NCI-H2171 (cell line): ENCODE data around the gene NUFIP2.
"Not testable (repeated sequence)": the region's sequence is repeated elsewhere in the genome, so short reads cannot be mapped to it uniquely, and the experiment has no call there.

Source experiments
- DNase-seq: peaks from one replicate; lab custom pipeline; 2025; lab: John Stamatoyannopoulos, UW

Gene NUFIP2

GRCh38 chr17:29293890-29294579 is at the start of gene NUFIP2:
Gene NUFIP2 (minus strand): TSS chr17:29294148. CDS start chr17:29294059, 89 bp downstream.
- peak; percentile 97 for DNase-seq

- DNase-seq, result no peak
Measured at GRCh38 chr17:29342158-29342765, 48.3 kb upstream of the NUFIP2 start.

- no peak for DNase-seq
Measured at GRCh38 chr17:29341726-29342125, 47.8 kb upstream of the NUFIP2 start.

DNA sequence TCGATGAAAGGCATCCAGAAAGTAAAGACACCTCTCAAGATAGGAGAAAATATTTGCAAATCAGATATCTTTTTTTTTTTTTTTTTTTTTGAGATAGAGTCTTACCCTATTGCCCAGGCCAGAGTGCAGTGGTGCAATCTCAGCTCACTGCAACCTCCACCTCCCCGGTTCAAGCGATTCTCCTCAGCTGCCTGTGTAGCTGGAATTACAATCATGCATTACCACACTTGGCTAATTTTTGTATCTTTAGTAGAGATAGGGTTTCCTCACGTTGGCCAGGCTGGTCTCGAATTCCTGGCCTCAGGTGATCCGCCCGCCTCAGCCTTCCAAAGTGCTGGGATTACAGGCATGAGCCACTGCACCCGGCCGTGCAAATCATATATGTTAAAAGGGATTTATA is 45.1 kb upstream of the NUFIP2 start:
- DNase-seq, result not testable (repeated sequence)

DNA sequence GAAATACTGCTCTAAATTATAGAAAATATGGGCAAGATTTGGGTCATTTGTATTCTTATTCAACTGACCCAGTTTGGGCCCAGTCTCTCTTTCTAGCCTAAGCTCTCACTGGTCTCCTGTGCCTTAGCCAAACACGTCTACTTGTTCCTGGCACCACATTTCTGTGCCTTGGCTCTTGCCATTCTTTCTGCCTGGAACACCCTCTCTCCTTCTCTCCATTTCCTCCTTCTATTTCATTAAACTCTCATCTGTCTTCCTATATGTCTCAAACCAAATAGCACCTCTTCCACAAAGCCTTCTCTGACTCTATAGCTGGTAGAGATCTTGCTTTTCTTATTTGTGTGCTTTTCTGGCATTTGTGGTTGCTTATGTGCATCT is 37.7 kb upstream of the NUFIP2 start:
- no peak for DNase-seq

DNA sequence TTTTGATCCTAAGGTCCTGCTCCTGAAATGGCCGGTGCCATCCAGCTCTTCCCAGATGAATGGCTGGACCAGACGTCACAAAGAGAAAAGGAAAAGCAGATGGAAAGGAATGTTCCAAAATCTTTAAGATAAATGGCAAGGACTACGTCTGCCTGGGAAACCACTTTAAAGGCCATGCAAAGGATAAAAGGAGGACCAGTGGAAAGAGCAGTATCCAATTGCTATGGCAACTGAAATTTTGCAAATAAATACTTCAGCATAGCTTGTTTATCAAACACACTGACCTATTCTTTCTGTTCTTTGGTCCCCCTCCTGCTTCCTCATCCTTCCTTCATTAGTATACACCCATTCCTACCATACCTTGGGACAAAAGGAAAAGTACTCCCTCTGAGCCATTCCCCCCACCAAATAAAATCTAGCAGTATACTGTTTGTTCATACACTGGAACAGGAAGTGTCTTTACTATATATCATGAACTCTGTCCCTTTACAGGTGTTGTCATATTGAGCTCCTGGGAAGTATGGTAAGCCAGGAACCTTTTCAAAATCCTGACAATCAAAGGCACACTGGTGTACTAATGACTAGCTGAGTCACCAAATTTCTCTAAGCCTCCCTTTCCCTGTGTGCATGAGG is 37.2 kb upstream of the NUFIP2 start:
- no peak for DNase-seq

GRCh38 chr17:29327412-29327811 is 33.5 kb upstream of the NUFIP2 start:
- DNase-seq, result no peak

- DNase-seq, result no peak
Measured at GRCh38 chr17:29326023-29326813, 32.3 kb upstream of the NUFIP2 start.

DNA sequence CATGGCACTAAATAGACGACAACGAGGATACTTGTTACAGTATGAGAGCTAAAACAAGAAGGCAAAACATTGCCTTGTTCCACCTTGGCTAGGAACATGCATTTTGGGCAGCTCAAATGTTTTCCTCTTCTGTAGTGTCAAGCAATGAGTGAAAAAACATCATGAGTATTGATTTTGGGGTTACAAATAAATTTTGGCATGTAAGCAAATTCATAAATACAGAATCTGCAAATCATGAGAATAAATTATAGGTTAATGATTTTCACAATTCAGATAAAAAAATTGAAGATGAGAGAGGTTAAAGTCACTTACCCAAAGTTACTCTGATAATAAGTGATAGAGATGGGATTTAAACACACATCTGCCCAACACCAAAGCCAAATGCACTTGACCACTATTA is 28.4 kb upstream of the NUFIP2 start:
- no peak for DNase-seq

DNA sequence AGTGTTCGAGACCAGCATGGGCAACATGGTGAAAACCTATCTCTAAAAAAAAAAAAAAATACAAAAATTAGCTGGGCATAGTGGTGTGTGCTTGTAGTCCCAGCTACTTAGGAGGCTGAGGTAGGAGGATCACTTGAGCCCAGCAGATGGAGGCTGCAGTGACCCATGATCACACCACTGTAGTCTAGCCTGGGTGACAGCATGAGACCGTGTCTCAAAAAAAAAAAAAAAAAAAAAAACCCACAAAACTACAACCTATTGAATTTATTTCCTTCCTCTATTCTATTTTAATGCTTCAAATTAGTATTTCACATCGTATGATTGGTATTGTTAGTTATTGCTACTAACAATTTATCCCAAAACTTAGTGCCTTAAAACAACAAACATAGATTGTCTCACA is 9.4 kb upstream of the NUFIP2 start:
- no peak for DNase-seq

GRCh38 chr17:29299031-29299430 is 5.1 kb upstream of the NUFIP2 start:
- DNase-seq, result no peak

GRCh38 chr17:29295420-29295819 is 1.5 kb upstream of the NUFIP2 start:
- DNase-seq, result no peak

GRCh38 chr17:29294580-29294900 is 592 bp upstream of the NUFIP2 start:
- no peak for DNase-seq

GRCh38 chr17:29292992-29293889 is 707 bp downstream of the NUFIP2 start:
- DNase-seq, result peak; percentile 61

- DNase-seq, result peak; percentile 43
Measured at GRCh38 chr17:29292071-29292991, 1.6 kb downstream of the NUFIP2 start.

DNA sequence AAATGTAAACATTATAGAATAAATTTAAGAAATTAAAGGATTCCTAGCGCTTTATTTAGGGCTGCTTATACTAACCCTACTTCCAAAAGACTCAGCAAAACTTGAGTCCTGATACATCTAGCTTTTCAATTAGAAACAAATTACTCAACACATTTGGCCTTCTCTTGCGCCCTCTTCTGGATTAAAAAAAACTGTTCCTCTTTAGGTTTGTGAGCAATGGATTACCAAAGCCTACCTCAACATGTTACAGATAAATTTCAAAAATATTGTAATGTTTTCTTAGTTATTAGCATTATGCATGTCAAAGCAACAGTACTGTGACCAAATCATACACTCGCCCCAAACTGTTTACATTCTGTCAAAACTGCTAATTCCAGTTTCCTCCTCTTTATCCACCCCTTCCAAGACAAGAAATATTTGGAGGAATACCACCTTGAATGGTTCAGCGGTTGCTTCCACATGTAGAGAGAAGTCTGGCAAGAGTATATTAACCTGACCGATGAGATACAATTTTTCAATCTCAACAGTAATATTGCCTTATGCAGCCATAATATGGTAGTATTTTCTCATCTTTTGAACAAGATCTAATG is 2.7 kb downstream of the NUFIP2 start:
- peak; percentile 50 for DNase-seq

DNA sequence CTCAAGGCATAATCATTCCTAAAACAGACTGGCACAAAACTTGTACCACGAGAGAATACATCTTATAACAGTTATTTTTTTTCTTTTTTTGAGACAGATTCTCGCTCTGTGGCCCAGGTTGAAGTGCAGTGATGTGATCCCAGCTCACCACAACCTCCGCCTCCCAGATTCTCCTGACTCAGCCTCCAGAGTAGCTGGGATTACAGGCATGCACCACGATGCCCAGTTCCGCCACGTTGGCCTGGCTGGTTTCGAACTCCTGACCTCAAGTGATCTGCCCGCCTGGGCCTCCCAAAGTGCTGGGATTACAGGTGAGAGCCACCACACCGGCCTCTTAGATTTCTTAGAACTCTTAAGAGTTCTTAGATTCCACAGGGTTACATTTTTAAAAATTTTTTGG is 4.1 kb downstream of the NUFIP2 start:
- DNase-seq, result no peak

GRCh38 chr17:29283961-29284360 is 10.0 kb downstream of the NUFIP2 start:
- no peak for DNase-seq

- DNase-seq, result no peak
Measured at GRCh38 chr17:29283496-29283895, 10.5 kb downstream of the NUFIP2 start.

GRCh38 chr17:29279397-29280070 is 14.4 kb downstream of the NUFIP2 start:
- no peak for DNase-seq
